Fibroblast of lung (primary cell): ENCODE measurements around the gene EIF4B.

ENCODE experiments used
- CTCF ChIP-seq, 2 donors: IDR thresholded peaks in 1 of 2; conservative IDR thresholded peaks in 1 of 2; 1 replicate in 1 of 2; 2 replicates in 1 of 2; pipeline ENCODE4 v1.5.1; 2011 to 2012; ENCODE audit warnings: low read length in 2 of 2, control low read depth in 1 of 2, inconsistent platforms in 1 of 2, low read depth in 1 of 2, mild to moderate bottlenecking in 1 of 2
- EZH2 ChIP-seq: IDR thresholded peaks from 2 replicates; pipeline ENCODE4 v1.5.1; 2012; ENCODE audit warnings: low read length, control low read depth, mild to moderate bottlenecking; ENCODE audit errors: missing control alignments

- no peak for TF ChIP-seq EZH2
- TF ChIP-seq CTCF (conservative IDR thresholded peaks at IDR 0.05 in 1 of 2, IDR thresholded peaks at IDR 0.05 in 1 of 2; ENCODE audit: low read depth in 1 of 2, low read length in 2 of 2) = no peak
Observed at GRCh38 chr12:53063708-53064612, 57.7 kb downstream of the EIF4B start.
